ENCODE results near the gene TCF12.

The TCF12 gene

GRCh38 chr15:57307527-57308169 is 389.2 kb downstream of the TCF12 start:
- DNase-seq (ENCODE audit: low read depth, low spot score) = no peak
- H3K4me3 ChIP-seq (ENCODE audit: low read depth, low read length) = no peak overlapping the region
- CTCF ChIA-PET = interaction anchor here (0.8 to 4.7 kb wide), 25 partner anchors 8 to 816 kb away, joined by 3 to 172 read pairs (median 9); no protein-coding TSS in a partner anchor
- POLR2A ChIA-PET = no interaction called here
- no peak for TF ChIP-seq CTCF (IDR thresholded peaks at IDR 0.05; ENCODE audit: insufficient read depth, low read length, missing control alignments)

- DNase-seq (ENCODE audit: low read depth, low spot score) = no peak
- no peak for TF ChIP-seq CTCF (IDR thresholded peaks at IDR 0.05; ENCODE audit: insufficient read depth, low read length, missing control alignments)
- no peak overlapping the region for H3K4me3 ChIP-seq (ENCODE audit: low read depth, low read length)
- CTCF ChIA-PET = interaction anchor here (0.7 to 4.7 kb wide), 8 partner anchors 10 to 486 kb away, joined by 3 to 172 read pairs (median 10); no protein-coding TSS in a partner anchor
- POLR2A ChIA-PET = no interaction called here
These were observed 389.7 kb downstream of the TCF12 start for GRCh38 chr15:57308170-57308545.

- CTCF ChIA-PET = interaction anchor here (1.2 to 1.7 kb wide), 2 partner anchors 50 to 819 kb away, joined by 3 to 4 read pairs; no protein-coding TSS in a partner anchor
- POLR2A ChIA-PET = interaction anchor here (0.7 kb wide), 1 partner anchor 224 kb away, joined by 3 read pairs; no protein-coding TSS in a partner anchor
- H3K4me3 ChIP-seq (ENCODE audit: low read depth, low read length) = no peak overlapping the region
- TF ChIP-seq CTCF (IDR thresholded peaks at IDR 0.05; ENCODE audit: insufficient read depth, low read length, missing control alignments) = no peak
- no peak for DNase-seq (ENCODE audit: low read depth, low spot score)
These were observed 391.7 kb downstream of the TCF12 start for GRCh38 chr15:57309856-57310760.

GRCh38 chr15:57310876-57311275 is 392.4 kb downstream of the TCF12 start:
- ChIA-PET CTCF (interaction anchor here (0.6 to 2.0 kb wide), 6 partner anchors 12 to 247 kb away, joined by 3 to 8 read pairs (median 4); no protein-coding TSS in a partner anchor), POLR2A (no interaction called here)
- no peak for DNase-seq (ENCODE audit: low read depth, low spot score)
- H3K4me3 ChIP-seq (ENCODE audit: low read depth, low read length) = no peak overlapping the region
- TF ChIP-seq CTCF (IDR thresholded peaks at IDR 0.05; ENCODE audit: insufficient read depth, low read length, missing control alignments) = no peak

- no peak for TF ChIP-seq CTCF (IDR thresholded peaks at IDR 0.05; ENCODE audit: insufficient read depth, low read length, missing control alignments)
- no peak for DNase-seq (ENCODE audit: low read depth, low spot score)
- CTCF ChIA-PET = interaction anchor here (1.1 to 2.0 kb wide), 3 partner anchors 29 to 173 kb away, joined by 3 to 8 read pairs (median 4); no protein-coding TSS in a partner anchor
- POLR2A ChIA-PET = no interaction called here
- H3K4me3 ChIP-seq (ENCODE audit: low read depth, low read length) = no peak overlapping the region
These were observed 393.5 kb downstream of the TCF12 start for GRCh38 chr15:57312006-57312317.
